Tibial nerve (tissue), 4 donors: Measurements from ENCODE around the gene PIEZO2.

Source experiments
- EP300 ChIP-seq, 2 donors: sonication (generic); formaldehyde crosslinking; IDR thresholded peaks; one replicate each; pipeline ENCODE4 v1.6.1; 2017; ENCODE audit warnings: antibody characterized with exemption in 2 of 2, mild to moderate bottlenecking in 1 of 2
- POLR2A ChIP-seq, 2 donors: fragments of 450-650 bp; IDR thresholded peaks; one replicate each; pipeline ENCODE4 v1.6.1; 2017; ENCODE audit warnings: antibody characterized with exemption in 2 of 2, mild to moderate bottlenecking in 2 of 2, moderate library complexity in 2 of 2
- TF ChIP-seq, protein P1 (sequence below), 5 experiments: fragments of 200-600 bp in 3 of 5; fragments of 450-650 bp in 2 of 5; sonication (generic) in 3 of 5; IDR thresholded peaks; one replicate each; pipeline ENCODE4 v1.5.1; 2016 to 2019; ENCODE audit warnings: antibody characterized with exemption in 5 of 5, mild to moderate bottlenecking in 3 of 5, moderate library complexity in 2 of 5

DNA sequence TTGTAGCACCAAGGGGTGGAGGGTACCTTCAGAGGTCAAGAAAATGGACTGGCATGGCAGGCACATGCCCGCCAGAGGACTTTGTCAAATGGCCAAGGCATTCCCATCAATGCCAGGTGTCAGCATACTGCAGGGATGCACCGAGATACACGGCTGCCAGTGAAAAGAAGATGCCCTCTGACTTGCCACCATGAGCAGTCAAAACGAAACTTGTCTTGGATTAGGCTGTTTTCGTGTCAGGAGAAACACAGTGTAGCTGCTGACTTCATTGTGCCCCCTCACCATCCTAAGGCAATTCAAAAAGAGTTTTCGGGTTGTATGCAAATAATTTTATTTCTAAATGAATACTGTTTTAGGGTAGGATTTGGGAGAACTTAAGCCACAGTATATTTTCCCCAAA, 442.1 kb downstream of the PIEZO2 start:
- TF ChIP-seq, protein P1, sequence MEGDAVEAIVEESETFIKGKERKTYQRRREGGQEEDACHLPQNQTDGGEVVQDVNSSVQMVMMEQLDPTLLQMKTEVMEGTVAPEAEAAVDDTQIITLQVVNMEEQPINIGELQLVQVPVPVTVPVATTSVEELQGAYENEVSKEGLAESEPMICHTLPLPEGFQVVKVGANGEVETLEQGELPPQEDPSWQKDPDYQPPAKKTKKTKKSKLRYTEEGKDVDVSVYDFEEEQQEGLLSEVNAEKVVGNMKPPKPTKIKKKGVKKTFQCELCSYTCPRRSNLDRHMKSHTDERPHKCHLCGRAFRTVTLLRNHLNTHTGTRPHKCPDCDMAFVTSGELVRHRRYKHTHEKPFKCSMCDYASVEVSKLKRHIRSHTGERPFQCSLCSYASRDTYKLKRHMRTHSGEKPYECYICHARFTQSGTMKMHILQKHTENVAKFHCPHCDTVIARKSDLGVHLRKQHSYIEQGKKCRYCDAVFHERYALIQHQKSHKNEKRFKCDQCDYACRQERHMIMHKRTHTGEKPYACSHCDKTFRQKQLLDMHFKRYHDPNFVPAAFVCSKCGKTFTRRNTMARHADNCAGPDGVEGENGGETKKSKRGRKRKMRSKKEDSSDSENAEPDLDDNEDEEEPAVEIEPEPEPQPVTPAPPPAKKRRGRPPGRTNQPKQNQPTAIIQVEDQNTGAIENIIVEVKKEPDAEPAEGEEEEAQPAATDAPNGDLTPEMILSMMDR (IDR thresholded peaks at IDR 0.05): no peak
- TF ChIP-seq POLR2A (IDR thresholded peaks at IDR 0.05): no peak
- no peak for TF ChIP-seq EP300 (IDR thresholded peaks at IDR 0.05)
